Lower leg skin (tissue), 3 donors: Measurements from ENCODE around the gene RCCD1.

Experiments used
- CTCF ChIP-seq, 3 donors: fragments of 450-650 bp; IDR thresholded peaks; one replicate each; pipeline ENCODE4 v1.5.1; 2016; ENCODE audit warnings: antibody characterized with exemption in 3 of 3, mild to moderate bottlenecking in 3 of 3, moderate library complexity in 2 of 3
- POLR2A ChIP-seq, 2 donors: fragments of 450-650 bp; IDR thresholded peaks; one replicate each; pipeline ENCODE4 v1.6.1; 2016 to 2017; ENCODE audit warnings: antibody characterized with exemption in 2 of 2, mild to moderate bottlenecking in 1 of 2, moderate library complexity in 1 of 2

DNA sequence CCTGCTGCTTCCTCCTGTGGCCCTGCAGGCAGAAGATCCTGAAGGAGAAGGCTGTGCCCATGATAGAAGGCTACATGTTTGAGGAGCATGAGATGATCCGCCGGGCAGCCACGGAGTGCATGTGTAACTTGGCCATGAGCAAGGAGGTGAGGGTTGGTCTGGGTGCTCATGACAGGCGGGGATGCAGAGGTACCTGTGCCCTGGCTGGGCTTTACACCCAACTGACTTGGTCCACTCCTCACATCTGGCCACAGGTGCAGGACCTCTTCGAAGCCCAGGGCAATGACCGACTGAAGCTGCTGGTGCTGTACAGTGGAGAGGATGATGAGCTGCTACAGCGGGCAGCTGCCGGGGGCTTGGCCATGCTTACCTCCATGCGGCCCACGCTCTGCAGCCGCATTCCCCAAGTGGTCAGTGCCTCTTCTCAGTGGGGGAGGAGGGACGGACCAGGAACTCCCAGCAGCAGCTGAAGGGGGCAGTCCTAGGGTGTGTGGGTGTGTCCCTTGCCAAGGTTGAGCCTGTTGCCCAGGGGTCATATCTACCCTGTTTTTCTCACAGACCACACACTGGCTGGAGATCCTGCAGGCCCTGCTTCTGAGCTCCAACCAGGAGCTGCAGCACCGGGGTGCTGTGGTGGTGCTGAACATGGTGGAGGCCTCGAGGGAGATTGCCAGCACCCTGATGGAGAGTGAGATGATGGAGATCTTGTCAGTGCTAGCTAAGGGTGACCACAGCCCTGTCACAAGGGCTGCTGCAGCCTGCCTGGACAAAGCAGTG, 1.6 kb upstream of the RCCD1 start:
- no peak for TF ChIP-seq CTCF (IDR thresholded peaks at IDR 0.05)
- TF ChIP-seq POLR2A (IDR thresholded peaks at IDR 0.05): no peak
